Fibroblast of skin of left quadriceps (primary cell): ENCODE data around the gene MTHFD1L.
"Not testable (repeated sequence)": the region's sequence is repeated elsewhere in the genome, so short reads cannot be mapped to it uniquely, and the experiment has no call there.

Experiments used
- DNase-seq, 2 experiments: peaks; one replicate each; pipeline ENCODE4 v3.0.0-alpha.2; 2013; ENCODE audit warnings: low read depth in 2 of 2

The MTHFD1L gene

GRCh38 chr6:150865406-150866146 lies at the start of gene MTHFD1L:
Gene MTHFD1L (plus strand): TSS chr6:150865702. CDS start chr6:150865823, 121 bp downstream.
- peak; percentile 66 to 68 for DNase-seq

DNA sequence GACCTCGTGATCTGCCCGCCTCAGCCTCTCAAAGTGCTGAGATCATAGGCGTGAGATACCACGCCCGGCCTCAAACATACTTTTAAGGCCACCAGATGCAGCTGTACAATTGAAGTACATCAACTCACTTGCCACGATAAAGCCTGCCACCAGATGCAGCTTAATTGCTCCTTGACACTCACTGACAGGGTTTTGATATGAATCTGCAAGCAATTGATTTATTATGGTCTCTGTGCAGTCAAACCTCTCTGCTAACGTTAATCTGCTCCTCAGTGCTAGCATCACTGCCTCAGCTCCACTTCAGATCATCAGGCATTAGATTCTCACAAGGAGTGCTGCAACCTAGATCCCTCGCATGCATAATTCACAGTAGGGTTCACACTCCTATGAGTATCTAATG lies 48.9 kb upstream of the MTHFD1L start:
- not testable (repeated sequence) for DNase-seq

- DNase-seq: no peak
Measured at GRCh38 chr6:150822932-150823331, 42.6 kb upstream of the MTHFD1L start.

DNA sequence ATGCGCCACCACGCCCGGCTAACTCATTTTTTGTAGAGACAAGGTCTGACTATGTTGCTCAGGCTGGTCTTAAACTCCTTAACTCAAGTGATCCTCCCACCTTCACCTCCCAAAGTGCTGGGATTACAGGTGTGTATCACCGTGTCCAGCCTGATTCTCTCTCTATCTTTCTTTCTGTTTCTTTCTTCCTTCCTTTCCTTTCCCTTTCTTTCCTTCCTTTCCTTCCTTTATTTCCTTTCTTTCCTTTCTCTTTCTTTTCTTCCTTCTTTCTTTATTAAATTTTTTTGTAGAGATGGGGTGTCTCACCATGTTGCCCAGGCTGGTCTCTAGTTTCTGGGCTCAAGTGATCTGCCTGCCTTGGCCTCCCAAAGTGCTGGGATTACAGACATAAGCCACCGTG lies 38.7 kb upstream of the MTHFD1L start:
- DNase-seq: no peak

DNA sequence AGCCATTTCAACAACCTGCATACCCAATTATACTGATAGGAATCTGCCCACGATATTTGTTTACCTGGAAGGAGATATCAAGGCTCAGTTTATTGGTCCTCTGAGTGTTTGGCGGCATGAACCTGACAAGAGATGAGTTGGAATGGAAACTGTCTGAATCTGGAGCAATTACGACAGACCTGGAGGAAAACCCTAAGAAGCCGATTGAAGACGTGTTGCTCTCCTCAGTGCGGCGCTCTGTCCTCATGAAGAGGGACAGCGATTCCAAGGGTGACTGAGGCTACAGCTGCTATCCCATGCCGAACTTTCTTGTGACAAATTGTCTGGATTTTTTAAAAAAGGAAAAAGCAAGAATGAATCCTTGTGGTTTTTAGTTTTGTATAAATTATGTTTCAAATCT lies 37.4 kb upstream of the MTHFD1L start:
- DNase-seq: not testable (repeated sequence)

DNA sequence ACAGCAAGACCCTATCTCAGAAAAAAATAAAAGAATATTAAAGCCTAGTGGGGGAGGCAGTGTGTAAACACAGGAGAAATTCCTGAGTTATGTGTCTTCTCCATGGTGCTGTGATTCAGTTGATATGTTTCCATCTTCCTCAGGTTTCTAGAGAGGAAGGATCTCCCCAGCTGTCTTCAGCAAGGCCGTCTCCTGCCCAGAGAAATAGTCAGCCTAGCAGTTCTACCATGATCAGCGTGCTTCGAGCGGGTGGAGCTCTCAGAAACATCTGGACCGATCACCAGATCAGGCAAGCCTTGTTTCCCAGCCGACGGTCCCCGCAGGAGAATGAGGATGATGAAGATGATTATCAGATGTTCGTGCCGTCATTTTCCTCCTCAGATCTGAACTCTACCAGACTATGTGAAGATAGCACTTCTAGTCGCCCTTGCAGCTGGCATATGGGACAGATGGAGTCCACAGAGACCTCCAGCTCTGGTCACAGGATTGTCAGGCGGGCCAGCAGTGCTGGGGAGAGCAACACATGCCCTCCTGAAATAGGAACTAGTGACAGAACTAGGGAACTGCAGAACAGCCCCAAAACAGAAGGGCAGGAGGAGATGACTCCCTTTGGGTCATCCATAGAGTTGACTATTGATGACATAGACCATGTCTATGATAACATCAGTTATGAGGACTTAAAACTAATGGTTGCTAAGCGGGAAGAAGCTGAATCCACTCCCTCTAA lies 34.9 kb upstream of the MTHFD1L start:
- DNase-seq: peak; percentile 17 to 20

GRCh38 chr6:150831577-150831976 lies 33.9 kb upstream of the MTHFD1L start:
- DNase-seq: no peak

- no peak for DNase-seq
Measured at GRCh38 chr6:150835620-150836019, 29.9 kb upstream of the MTHFD1L start.

- DNase-seq: no peak
Measured at GRCh38 chr6:150840185-150840584, 25.3 kb upstream of the MTHFD1L start.

DNA sequence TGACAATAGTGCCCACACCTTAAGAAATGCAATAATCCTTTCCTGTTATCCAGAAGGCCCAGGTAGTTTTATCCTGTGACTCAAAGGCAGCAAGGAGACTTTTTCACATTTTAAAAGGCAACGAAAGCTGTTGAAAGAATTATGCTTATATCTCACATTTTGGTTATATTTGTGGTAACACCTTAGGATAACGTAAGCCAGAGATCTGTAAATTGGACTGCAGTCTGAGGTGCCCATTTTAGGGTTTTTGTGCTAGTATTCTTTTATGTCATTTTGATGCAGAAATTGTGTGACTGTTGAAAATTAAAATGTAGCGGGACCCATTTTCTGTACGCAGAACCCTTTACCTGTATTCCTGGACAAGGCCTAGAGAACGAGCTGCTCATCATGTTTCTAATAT lies 24.3 kb upstream of the MTHFD1L start:
- no peak for DNase-seq

- DNase-seq: no peak
Measured at GRCh38 chr6:150841697-150842096, 23.8 kb upstream of the MTHFD1L start.

DNA sequence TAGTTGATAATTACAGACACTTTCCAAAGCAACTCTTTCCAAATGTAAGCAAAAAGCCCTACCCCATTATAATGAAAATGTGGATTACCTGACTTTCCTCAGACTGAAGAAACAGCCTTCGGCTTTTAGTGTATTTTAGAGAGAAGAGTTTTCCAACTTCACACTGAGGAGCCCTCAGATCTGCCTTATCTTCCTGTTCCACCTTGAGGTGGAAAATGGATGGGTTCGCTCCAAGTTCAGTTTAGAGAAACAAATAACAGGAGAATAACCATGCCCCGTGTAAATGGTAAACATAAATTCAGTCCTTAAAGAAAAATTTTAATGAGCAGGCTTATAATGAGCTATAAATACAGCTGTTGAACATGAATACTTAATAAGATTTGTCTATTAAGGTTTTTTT lies 21.1 kb upstream of the MTHFD1L start:
- no peak for DNase-seq

- no peak for DNase-seq
Measured at GRCh38 chr6:150846641-150847040, 18.9 kb upstream of the MTHFD1L start.

GRCh38 chr6:150848400-150848799 lies 17.1 kb upstream of the MTHFD1L start:
- DNase-seq: no peak

- not testable (repeated sequence) for DNase-seq
Measured at GRCh38 chr6:150854392-150854791, 11.1 kb upstream of the MTHFD1L start.

- DNase-seq: not testable (repeated sequence)
Measured at GRCh38 chr6:150855171-150855570, 10.3 kb upstream of the MTHFD1L start.

DNA sequence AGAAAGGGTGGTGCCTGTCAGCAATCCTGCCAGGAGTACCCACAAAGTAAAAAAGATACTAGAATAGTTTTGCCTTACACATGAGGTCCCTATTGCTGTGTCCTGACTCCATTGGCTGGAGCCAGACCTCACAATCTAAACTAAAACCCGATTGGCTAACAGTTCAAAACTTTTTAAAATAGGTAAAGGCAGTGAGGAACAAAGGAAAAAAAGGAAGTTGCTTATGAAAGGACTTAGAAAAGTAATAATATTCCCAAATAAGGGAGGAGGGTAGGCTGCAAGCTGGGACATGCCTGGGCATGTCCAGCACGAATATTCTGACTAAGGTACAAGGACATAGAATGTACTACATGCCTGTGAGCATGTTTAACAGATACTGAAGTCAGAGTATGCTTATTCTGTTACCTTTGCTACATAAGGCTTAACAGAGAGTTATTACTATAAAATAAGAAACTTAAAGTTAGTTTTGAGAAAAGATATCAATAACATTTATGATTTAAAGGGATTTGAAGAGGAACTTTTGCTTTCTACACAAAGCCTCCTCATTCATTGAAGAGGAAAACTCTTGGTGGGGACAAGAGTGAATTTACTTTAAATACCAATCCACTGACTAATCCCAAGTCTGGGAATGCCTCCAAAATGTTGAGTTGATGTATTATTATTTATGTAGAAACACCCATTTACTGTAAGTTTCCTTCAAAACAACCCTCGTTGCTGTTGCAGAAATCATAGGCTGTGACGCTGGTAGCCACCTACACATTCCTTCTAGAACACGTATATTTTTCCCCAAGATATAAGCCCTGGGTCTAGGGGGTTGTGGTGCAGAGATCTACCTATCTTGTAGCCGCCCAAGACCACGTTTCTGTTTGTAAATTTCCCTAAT lies 8.2 kb upstream of the MTHFD1L start:
- DNase-seq: peak; percentile 99

DNA sequence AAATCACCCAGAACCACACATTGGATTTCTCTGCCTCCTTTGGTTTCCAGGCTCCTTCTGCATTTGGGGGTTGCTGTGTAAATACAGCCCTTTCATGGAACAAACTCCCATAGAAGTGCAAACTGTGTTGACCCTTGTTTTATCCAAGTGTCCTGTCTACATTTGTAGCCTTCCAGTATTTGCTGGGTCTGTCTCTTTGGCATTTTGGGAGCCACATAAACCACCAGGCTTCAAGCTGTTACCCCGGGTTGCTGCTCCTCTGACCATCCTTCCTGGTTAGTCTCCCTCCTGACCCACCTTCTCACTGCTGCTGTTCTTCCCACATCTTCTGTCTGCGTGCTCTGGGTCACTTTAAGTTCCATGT lies 7.6 kb upstream of the MTHFD1L start:
- no peak for DNase-seq

GRCh38 chr6:150861448-150862168 lies 3.9 kb upstream of the MTHFD1L start:
- not testable (repeated sequence) for DNase-seq

GRCh38 chr6:150863213-150863928 lies 2.1 kb upstream of the MTHFD1L start:
- no peak for DNase-seq

GRCh38 chr6:150865043-150865405 lies 478 bp upstream of the MTHFD1L start:
- DNase-seq: peak in 1 of 2 experiments; percentile 1
